Loucy (cell line): ENCODE measurements around the gene PDIK1L.

Experiments
- H2AFZ ChIP-seq: fragments of 200-600 bp; sonication (generic); 2 replicates; pipeline ENCODE4 v1.6.0; 2016; ENCODE audit warnings: antibody characterized with exemption, mild to moderate bottlenecking, low read length, moderate library complexity
- H3F3A ChIP-seq: fragments of 200-600 bp; 2 replicates; pipeline ENCODE4 v1.6.0; 2016; ENCODE audit warnings: antibody characterized with exemption, low read depth, mild to moderate bottlenecking
- H3K27me3 ChIP-seq: fragments of 200-600 bp; sonication (generic); 2 replicates; pipeline ENCODE4 v1.6.1; 2014; ENCODE audit warnings: low read length, mild to moderate bottlenecking; ENCODE audit not compliant: insufficient read depth, poor library complexity, severe bottlenecking
- H3K36me3 ChIP-seq: fragments of 200-600 bp; sonication (generic); 2 replicates; pipeline ENCODE4 v1.6.1; 2016; ENCODE audit warnings: low read length; ENCODE audit not compliant: insufficient read depth
- H3K4me1 ChIP-seq: fragments of 200-600 bp; sonication (generic); 2 replicates; pipeline ENCODE4 v1.5.1; 2014; ENCODE audit warnings: low read length, mild to moderate bottlenecking; ENCODE audit not compliant: insufficient read depth, poor library complexity, severe bottlenecking
- H3K4me2 ChIP-seq: fragments of 200-600 bp; sonication (generic); 2 replicates; pipeline ENCODE4 v1.6.0; 2014; ENCODE audit warnings: antibody characterized with exemption, low read length, low read depth, mild to moderate bottlenecking; ENCODE audit not compliant: poor library complexity, severe bottlenecking
- H3K4me3 ChIP-seq: fragments of 200-600 bp; sonication (generic); 2 replicates; pipeline ENCODE4 v1.5.1; 2014; ENCODE audit warnings: low read length, mild to moderate bottlenecking, mixed read lengths; ENCODE audit not compliant: poor library complexity, severe bottlenecking
- H3K79me2 ChIP-seq: fragments of 200-600 bp; sonication (generic); 2 replicates; pipeline ENCODE4 v1.6.1; 2014; ENCODE audit warnings: low read length; ENCODE audit not compliant: insufficient read depth
- H3K9ac ChIP-seq: fragments of 200-600 bp; sonication (generic); 2 replicates; pipeline ENCODE4 v1.6.0; 2014; ENCODE audit warnings: mild to moderate bottlenecking, low read depth, low read length, moderate library complexity; ENCODE audit not compliant: poor library complexity, severe bottlenecking
- H3K9me2 ChIP-seq: fragments of 200-600 bp; sonication (generic); replicated peaks from 2 replicates; pipeline ENCODE4 v1.6.1; 2016; ENCODE audit warnings: low read depth, low read length, mixed read lengths
- H3K9me3 ChIP-seq: fragments of 200-600 bp; sonication (generic); 2 replicates; pipeline ENCODE4 v1.6.1; 2014; ENCODE audit warnings: mild to moderate bottlenecking, antibody characterized with exemption, low read length, low read depth; ENCODE audit not compliant: insufficient read depth
- H4K20me1 ChIP-seq: fragments of 200-600 bp; sonication (generic); 2 replicates; pipeline ENCODE4 v1.6.0; 2014; ENCODE audit warnings: antibody characterized with exemption, low read length, mild to moderate bottlenecking; ENCODE audit not compliant: insufficient read depth, poor library complexity, severe bottlenecking
- EZH2phosphoT487 ChIP-seq: fragments of 200-600 bp; IDR thresholded peaks from 2 replicates; pipeline ENCODE4 v1.6.1; 2018; ENCODE audit warnings: antibody characterized with exemption, mild to moderate bottlenecking, moderate library complexity, borderline replicate concordance
- TF ChIP-seq, protein P1 (sequence below): fragments of 200-600 bp; sonication (generic); conservative IDR thresholded peaks from 2 replicates; pipeline ENCODE4 v1.5.1; 2014; ENCODE audit warnings: mild to moderate bottlenecking, antibody characterized with exemption, low read length

Gene PDIK1L

DNA sequence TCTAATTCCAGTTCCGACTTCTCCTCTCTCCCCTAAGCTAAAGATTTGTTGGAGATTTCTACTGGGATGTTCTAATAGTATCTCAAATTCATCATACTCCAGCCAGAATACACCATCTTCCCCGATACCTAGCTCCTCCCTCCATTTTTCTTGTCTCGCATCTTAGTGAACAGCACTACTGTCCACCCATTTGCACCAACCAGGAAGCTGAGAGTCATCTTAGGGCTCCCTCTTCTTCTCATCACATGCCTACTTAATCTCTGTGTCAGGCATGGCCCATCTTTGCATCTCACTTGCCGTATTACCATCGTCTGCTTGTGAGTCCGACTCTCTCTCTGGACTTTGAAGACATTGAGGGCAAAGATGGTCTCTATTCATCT, 40.7 kb upstream of the PDIK1L start:
- H2AFZ ChIP-seq = peak overlapping the region; percentile 58; the same call in 1 of the 2 replicates
- H3K4me2 ChIP-seq = peak overlapping the region; percentile 26
- H4K20me1 ChIP-seq = no peaks in the 10 kb centered on the region
- no peak overlapping the region for H3K4me3 ChIP-seq
- H3K36me3 ChIP-seq = no peaks in the 10 kb centered on the region
- H3K9ac ChIP-seq = no peak overlapping the region
- H3K4me1 ChIP-seq = peaks cover 35% of the 10 kb centered on the region
- no peak for TF ChIP-seq EZH2phosphoT487
- TF ChIP-seq, protein P1, sequence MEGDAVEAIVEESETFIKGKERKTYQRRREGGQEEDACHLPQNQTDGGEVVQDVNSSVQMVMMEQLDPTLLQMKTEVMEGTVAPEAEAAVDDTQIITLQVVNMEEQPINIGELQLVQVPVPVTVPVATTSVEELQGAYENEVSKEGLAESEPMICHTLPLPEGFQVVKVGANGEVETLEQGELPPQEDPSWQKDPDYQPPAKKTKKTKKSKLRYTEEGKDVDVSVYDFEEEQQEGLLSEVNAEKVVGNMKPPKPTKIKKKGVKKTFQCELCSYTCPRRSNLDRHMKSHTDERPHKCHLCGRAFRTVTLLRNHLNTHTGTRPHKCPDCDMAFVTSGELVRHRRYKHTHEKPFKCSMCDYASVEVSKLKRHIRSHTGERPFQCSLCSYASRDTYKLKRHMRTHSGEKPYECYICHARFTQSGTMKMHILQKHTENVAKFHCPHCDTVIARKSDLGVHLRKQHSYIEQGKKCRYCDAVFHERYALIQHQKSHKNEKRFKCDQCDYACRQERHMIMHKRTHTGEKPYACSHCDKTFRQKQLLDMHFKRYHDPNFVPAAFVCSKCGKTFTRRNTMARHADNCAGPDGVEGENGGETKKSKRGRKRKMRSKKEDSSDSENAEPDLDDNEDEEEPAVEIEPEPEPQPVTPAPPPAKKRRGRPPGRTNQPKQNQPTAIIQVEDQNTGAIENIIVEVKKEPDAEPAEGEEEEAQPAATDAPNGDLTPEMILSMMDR = no peak
- H3K9me3 ChIP-seq = no peaks in the 10 kb centered on the region
- H3K79me2 ChIP-seq = no peaks in the 10 kb centered on the region
- 0 out of 2 replicates have a peak, but pooled peaks cover 3% of the 10 kb centered on the region for H3F3A ChIP-seq
- H3K27me3 ChIP-seq = no peaks in the 10 kb centered on the region
- no peaks in the 10 kb centered on the region for H3K9me2 ChIP-seq

DNA sequence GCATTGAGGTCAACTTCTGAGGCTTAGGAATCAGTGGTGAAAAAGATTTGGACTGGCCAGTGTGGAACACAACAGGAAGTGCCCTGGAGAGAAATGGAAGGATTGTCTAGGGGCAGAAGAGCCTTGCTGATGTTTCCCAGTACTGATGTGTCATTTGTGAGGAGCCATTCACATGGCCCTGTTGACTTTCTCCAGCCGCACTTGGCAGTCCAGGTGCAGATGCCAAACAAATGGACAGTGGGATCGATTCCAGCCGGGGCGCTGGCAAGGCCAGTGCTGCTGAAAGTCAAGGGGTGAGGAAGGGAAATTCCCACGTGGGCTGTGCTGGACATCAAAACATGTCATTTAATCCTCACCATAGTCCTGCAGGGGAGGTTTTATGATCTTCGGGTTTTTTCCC, 39.3 kb upstream of the PDIK1L start:
- H2AFZ ChIP-seq = no peak overlapping the region
- TF ChIP-seq, protein P1 = no peak
- TF ChIP-seq EZH2phosphoT487 = no peak

DNA sequence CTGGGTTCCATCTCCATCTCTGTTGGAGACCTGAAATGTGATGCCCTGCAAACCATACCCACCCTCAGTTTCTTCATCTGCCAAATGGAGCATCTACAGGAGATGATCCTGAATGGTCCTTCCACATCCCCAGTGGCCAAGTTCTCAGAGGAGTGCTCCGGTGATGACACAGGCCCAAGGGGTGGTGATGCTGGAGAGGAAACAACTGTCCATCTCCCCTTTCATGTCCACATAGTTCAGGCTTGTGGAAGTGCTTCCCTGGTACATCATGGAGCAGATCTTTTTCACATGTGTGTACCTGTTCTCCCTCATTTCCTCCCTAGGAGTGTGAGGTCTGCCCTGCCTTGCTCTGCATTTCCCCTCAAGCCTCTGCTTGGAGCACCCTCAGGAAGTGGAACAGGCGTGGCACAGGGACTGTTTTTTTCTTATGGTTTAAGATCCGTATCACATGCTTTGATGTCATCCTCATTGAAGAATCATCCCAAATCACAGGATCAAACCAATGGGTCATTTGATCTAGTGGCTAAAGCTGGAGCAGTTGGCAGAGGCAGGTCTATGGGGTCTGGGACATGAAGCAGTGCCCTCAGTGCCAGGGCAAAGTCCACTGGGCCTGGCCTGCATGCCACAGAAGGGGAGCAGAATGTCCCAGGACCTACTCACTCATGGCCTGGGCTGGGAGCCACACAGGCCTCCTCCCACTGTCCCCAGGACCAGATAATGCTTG, 36.0 kb upstream of the PDIK1L start:
- Histone ChIP-seq H3K27me3 (no peaks in the 10 kb centered on the region), H3K4me3 (no peak overlapping the region), H3K9me3 (no peaks in the 10 kb centered on the region), H3K4me1 (peaks cover 25% of the 10 kb centered on the region), H3F3A (0 out of 2 replicates have a peak, but pooled peaks cover 3% of the 10 kb centered on the region), H2AFZ (no peak overlapping the region), H3K9ac (no peak overlapping the region), H3K4me2 (no peak overlapping the region), H3K36me3 (no peaks in the 10 kb centered on the region), H3K79me2 (no peaks in the 10 kb centered on the region), H3K9me2 (no peaks in the 10 kb centered on the region), H4K20me1 (no peaks in the 10 kb centered on the region)
- no peak for TF ChIP-seq EZH2phosphoT487
- TF ChIP-seq, protein P1 = no peak

More for the DNA sequence above, 39.3 kb upstream of the PDIK1L start:
- Histone ChIP-seq H4K20me1 (no peaks in the 10 kb centered on the region), H3K4me1 (peaks cover 35% of the 10 kb centered on the region), H3K9me3 (no peaks in the 10 kb centered on the region), H3K4me2 (no peak overlapping the region), H3K27me3 (no peaks in the 10 kb centered on the region), H3F3A (0 out of 2 replicates have a peak, but pooled peaks cover 3% of the 10 kb centered on the region), H3K9me2 (no peaks in the 10 kb centered on the region), H3K79me2 (no peaks in the 10 kb centered on the region), H3K36me3 (no peaks in the 10 kb centered on the region), H3K4me3 (no peak overlapping the region), H3K9ac (no peak overlapping the region)
